22Rv1 (cell line): Measurements from ENCODE around the gene IAH1.

Source experiments
- CTCF ChIP-seq: fragments of 450-650 bp; IDR thresholded peaks from 2 replicates; pipeline ENCODE4 v1.5.1; 2017; ENCODE audit warnings: mild to moderate bottlenecking
- ZFX ChIP-seq: fragments of 450-650 bp; IDR thresholded peaks from 2 replicates; pipeline ENCODE4 v1.6.1; 2017; ENCODE audit warnings: antibody characterized with exemption, borderline replicate concordance

GRCh38 chr2:9472511-9472910 is 1.8 kb upstream of the IAH1 start:
- TF ChIP-seq CTCF (no peak), ZFX (no peak)
